PC-3 (cell line): ENCODE measurements around the gene TMEM192.

Source experiments
- EZH2 ChIP-seq: fragments of 300-600 bp; sonication (generic); IDR thresholded peaks from one replicate; pipeline ENCODE4 v1.6.1; 2017; ENCODE audit warnings: antibody characterized with exemption, mild to moderate bottlenecking, low read length; ENCODE audit not compliant: unreplicated experiment
- EZH2phosphoT487 ChIP-seq: fragments of 300-600 bp; sonication (generic); IDR thresholded peaks from 2 replicates; pipeline ENCODE4 v1.6.1; 2018; ENCODE audit warnings: mild to moderate bottlenecking, antibody characterized with exemption, low read length, borderline replicate concordance
- TF ChIP-seq, protein P1 (sequence below): fragments of 300-600 bp; sonication (generic); conservative IDR thresholded peaks from 2 replicates; pipeline ENCODE4 v1.5.1; 2017; ENCODE audit warnings: antibody characterized with exemption, low read depth, mild to moderate bottlenecking, low read length

- TF ChIP-seq EZH2 = no peak
- TF ChIP-seq, protein P1, sequence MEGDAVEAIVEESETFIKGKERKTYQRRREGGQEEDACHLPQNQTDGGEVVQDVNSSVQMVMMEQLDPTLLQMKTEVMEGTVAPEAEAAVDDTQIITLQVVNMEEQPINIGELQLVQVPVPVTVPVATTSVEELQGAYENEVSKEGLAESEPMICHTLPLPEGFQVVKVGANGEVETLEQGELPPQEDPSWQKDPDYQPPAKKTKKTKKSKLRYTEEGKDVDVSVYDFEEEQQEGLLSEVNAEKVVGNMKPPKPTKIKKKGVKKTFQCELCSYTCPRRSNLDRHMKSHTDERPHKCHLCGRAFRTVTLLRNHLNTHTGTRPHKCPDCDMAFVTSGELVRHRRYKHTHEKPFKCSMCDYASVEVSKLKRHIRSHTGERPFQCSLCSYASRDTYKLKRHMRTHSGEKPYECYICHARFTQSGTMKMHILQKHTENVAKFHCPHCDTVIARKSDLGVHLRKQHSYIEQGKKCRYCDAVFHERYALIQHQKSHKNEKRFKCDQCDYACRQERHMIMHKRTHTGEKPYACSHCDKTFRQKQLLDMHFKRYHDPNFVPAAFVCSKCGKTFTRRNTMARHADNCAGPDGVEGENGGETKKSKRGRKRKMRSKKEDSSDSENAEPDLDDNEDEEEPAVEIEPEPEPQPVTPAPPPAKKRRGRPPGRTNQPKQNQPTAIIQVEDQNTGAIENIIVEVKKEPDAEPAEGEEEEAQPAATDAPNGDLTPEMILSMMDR = no peak
- TF ChIP-seq EZH2phosphoT487 = no peak
Measured at GRCh38 chr4:165027762-165028402, 84.8 kb downstream of the TMEM192 start.
